PC-3 (cell line): ENCODE results near the gene LRP1B. TPM values are rescaled to one million over a fixed set of nuclear protein-coding genes. Genes with fewer than 3 reads are reported as not detected.

Experiments used
- ATAC-seq: fragments of 200-7000 bp; cut with Tn5 transposase; 2 replicates; pipeline ENCODE4 v1.9.1; 2020; ENCODE audit warnings: mild to moderate bottlenecking, moderate library complexity
- BruUV-seq: library from RNA; stranded (reverse); fragments of 400-500 nt; replicated peaks from 2 replicates; lab custom pipeline; 2021; lab: Mats Ljungman, UMichigan
- CTCF ChIA-PET: fragments of 300-600 bp; sonication (Branson Sonifier 250); formaldehyde crosslinking; loops from one replicate; lab custom pipeline; 2022; ENCODE audit warnings: antibody characterized with exemption; lab: Charles Lee
- POLR2A ChIA-PET: fragments of 300-600 bp; sonication (Branson Sonifier 250); formaldehyde crosslinking; loops from one replicate; lab custom pipeline; 2022; ENCODE audit warnings: antibody characterized with exemption; ENCODE audit not compliant: unreplicated experiment; lab: Charles Lee
- DNase-seq: peaks from one replicate; pipeline ENCODE4 v3.0.0-alpha.2; 2015
- H2AFZ ChIP-seq: fragments of 300-600 bp; sonication (generic); 2 replicates; pipeline ENCODE4 v1.6.0; 2016; ENCODE audit warnings: antibody characterized with exemption, low read length
- H3F3A ChIP-seq: fragments of 300-600 bp; sonication (generic); one replicate; pipeline ENCODE4 v1.6.0; 2017; ENCODE audit warnings: antibody characterized with exemption, low read length, control low read depth, mild to moderate bottlenecking; ENCODE audit not compliant: unreplicated experiment
- H3K27ac ChIP-seq: fragments of 300-600 bp; sonication (generic); 2 replicates; pipeline ENCODE4 v1.5.1; 2016; ENCODE audit warnings: mild to moderate bottlenecking, low read length
- H3K27me3 ChIP-seq: fragments of 300-600 bp; sonication (generic); 2 replicates; pipeline ENCODE4 v1.6.1; 2016; ENCODE audit warnings: low read length, mixed read lengths
- H3K36me3 ChIP-seq: fragments of 300-600 bp; sonication (generic); 2 replicates; pipeline ENCODE4 v1.6.1; 2016; ENCODE audit warnings: low read depth, mixed run types, low read length, mixed read lengths
- H3K4me1 ChIP-seq: fragments of 300-600 bp; sonication (generic); 2 replicates; pipeline ENCODE4 v1.5.1; 2016; ENCODE audit warnings: low read length; ENCODE audit not compliant: insufficient read depth
- H3K4me2 ChIP-seq: fragments of 300-600 bp; sonication (generic); 2 replicates; pipeline ENCODE4 v1.6.0; 2016; ENCODE audit warnings: low read length
- H3K4me3 ChIP-seq: fragments of 300-600 bp; sonication (generic); 2 replicates; pipeline ENCODE4 v1.5.1; 2016; ENCODE audit warnings: mild to moderate bottlenecking, low read length, mixed read lengths
- H3K79me2 ChIP-seq: fragments of 300-600 bp; sonication (generic); 2 replicates; pipeline ENCODE4 v1.6.1; 2017; ENCODE audit warnings: low read length, mixed read lengths
- H3K9ac ChIP-seq: fragments of 300-600 bp; sonication (generic); 2 replicates; pipeline ENCODE4 v1.6.0; 2016; ENCODE audit warnings: mild to moderate bottlenecking, low read length
- H3K9me2 ChIP-seq: fragments of 300-600 bp; sonication (generic); replicated peaks from 2 replicates; pipeline ENCODE4 v1.6.1; 2016; ENCODE audit warnings: mixed run types, low read length, mixed read lengths
- H3K9me3 ChIP-seq: fragments of 300-600 bp; sonication (generic); 2 replicates; pipeline ENCODE4 v1.6.1; 2016; ENCODE audit warnings: low read length, mixed read lengths
- H4K20me1 ChIP-seq: fragments of 300-600 bp; sonication (generic); 2 replicates; pipeline ENCODE4 v1.6.1; 2016; ENCODE audit warnings: low read length, mixed read lengths
- EZH2 ChIP-seq: fragments of 300-600 bp; sonication (generic); IDR thresholded peaks from one replicate; pipeline ENCODE4 v1.6.1; 2017; ENCODE audit warnings: antibody characterized with exemption, mild to moderate bottlenecking, low read length; ENCODE audit not compliant: unreplicated experiment
- EZH2phosphoT487 ChIP-seq: fragments of 300-600 bp; sonication (generic); IDR thresholded peaks from 2 replicates; pipeline ENCODE4 v1.6.1; 2018; ENCODE audit warnings: mild to moderate bottlenecking, antibody characterized with exemption, low read length, borderline replicate concordance
- intact Hi-C: fragments of 100-400 bp; cut with micrococcal nuclease; formaldehyde crosslinking; loops from 2 replicates; pipeline ENCODE4 v1.9.0; 2023
- total RNA-seq: library from RNA; depleted of rRNA; stranded (reverse); fragments of >200 nt; gene quantifications from 2 replicates; pipeline ENCODE4 v1.2.3, GENCODE V29; 2014
- TF ChIP-seq, protein P1 (sequence below): fragments of 300-600 bp; sonication (generic); conservative IDR thresholded peaks from 2 replicates; pipeline ENCODE4 v1.5.1; 2017; ENCODE audit warnings: antibody characterized with exemption, low read depth, mild to moderate bottlenecking, low read length

Gene LRP1B
- total RNA-seq, 1 experiment from 2014 or later = 0.04 TPM

DNA sequence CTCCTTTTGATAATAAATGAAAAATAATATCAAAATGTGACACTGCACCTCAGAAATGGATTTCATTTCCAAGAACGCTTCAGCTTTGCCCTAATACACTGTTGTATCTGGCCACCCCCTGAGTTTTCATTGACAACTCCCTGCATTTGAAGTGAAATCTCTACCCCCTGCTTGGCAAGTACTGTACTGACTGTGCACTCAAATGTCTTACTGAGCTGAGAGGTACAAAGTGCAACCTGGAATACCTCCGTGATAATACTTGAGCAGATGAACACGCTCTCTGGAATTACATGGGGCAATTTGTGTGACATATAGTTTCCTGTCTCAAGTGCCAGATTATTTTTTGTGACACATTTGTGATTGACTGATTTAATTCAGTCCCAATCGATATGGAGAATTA is 231.1 kb downstream of the LRP1B start:
- Histone ChIP-seq H3F3A (no peaks in the 10 kb centered on the region), H3K27ac (no peak overlapping the region), H3K4me3 (no peak overlapping the region), H3K9me3 (no peaks in the 10 kb centered on the region), H2AFZ (no peak overlapping the region), H3K9me2 (no peaks in the 10 kb centered on the region), H3K9ac (no peak overlapping the region), H3K4me1 (no peaks in the 10 kb centered on the region), H3K27me3 (no peaks in the 10 kb centered on the region), H3K79me2 (no peaks in the 10 kb centered on the region), H3K4me2 (no peak overlapping the region), H4K20me1 (no peaks in the 10 kb centered on the region), H3K36me3 (no peaks in the 10 kb centered on the region)
- DNase-seq (no peak), ATAC-seq (no peak)
- intact Hi-C loops = loop anchor here (10.0 kb wide), 1 partner anchor 175 kb away; no protein-coding TSS in a partner anchor
- ChIA-PET POLR2A (no interaction called here), CTCF (no interaction called here)
- BruUV-seq = no TSS peak
- TF ChIP-seq EZH2 (no peak), EZH2phosphoT487 (no peak)
- TF ChIP-seq, protein P1, sequence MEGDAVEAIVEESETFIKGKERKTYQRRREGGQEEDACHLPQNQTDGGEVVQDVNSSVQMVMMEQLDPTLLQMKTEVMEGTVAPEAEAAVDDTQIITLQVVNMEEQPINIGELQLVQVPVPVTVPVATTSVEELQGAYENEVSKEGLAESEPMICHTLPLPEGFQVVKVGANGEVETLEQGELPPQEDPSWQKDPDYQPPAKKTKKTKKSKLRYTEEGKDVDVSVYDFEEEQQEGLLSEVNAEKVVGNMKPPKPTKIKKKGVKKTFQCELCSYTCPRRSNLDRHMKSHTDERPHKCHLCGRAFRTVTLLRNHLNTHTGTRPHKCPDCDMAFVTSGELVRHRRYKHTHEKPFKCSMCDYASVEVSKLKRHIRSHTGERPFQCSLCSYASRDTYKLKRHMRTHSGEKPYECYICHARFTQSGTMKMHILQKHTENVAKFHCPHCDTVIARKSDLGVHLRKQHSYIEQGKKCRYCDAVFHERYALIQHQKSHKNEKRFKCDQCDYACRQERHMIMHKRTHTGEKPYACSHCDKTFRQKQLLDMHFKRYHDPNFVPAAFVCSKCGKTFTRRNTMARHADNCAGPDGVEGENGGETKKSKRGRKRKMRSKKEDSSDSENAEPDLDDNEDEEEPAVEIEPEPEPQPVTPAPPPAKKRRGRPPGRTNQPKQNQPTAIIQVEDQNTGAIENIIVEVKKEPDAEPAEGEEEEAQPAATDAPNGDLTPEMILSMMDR = no peak

DNA sequence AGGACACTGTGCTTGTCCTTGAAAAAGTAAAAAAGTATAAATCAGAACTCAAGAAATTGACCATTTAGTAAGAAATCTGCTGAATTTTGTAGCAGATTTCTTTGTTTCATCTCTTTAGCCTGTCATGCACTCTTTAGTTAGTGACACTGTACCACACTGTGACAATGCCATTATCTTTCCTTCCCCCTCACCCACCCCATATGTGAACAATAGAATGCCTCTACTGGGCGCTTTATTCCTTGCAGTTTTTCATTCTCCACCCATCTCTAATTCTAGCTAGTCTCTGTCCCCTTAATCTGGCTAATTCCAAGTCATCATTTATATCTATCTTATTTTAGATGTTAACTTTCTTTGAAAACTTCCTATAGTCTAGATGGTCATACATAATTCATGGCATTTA is 241.0 kb downstream of the LRP1B start:
- no peaks in the 10 kb centered on the region for H4K20me1 ChIP-seq
- no peak overlapping the region for H3K9ac ChIP-seq
- no peaks in the 10 kb centered on the region; the same call in 1 of the 2 replicates for H3K27me3 ChIP-seq
- DNase-seq = no peak
- no peaks in the 10 kb centered on the region for H3K36me3 ChIP-seq
- no TSS peak for BruUV-seq
- no peaks in the 10 kb centered on the region for H3K9me3 ChIP-seq
- H3K79me2 ChIP-seq = no peaks in the 10 kb centered on the region
- no peak for ATAC-seq
- H2AFZ ChIP-seq = no peak overlapping the region
- intact Hi-C loops = no loop called here
- ChIA-PET CTCF (no interaction called here), POLR2A (no interaction called here)
- H3K9me2 ChIP-seq = no peaks in the 10 kb centered on the region
- no peak overlapping the region for H3K4me3 ChIP-seq
- TF ChIP-seq EZH2phosphoT487 (no peak), EZH2 (no peak)
- TF ChIP-seq, protein P1 = no peak
- H3F3A ChIP-seq = no peaks in the 10 kb centered on the region
- H3K4me2 ChIP-seq = no peak overlapping the region
- H3K4me1 ChIP-seq = no peaks in the 10 kb centered on the region
- no peak overlapping the region for H3K27ac ChIP-seq

DNA sequence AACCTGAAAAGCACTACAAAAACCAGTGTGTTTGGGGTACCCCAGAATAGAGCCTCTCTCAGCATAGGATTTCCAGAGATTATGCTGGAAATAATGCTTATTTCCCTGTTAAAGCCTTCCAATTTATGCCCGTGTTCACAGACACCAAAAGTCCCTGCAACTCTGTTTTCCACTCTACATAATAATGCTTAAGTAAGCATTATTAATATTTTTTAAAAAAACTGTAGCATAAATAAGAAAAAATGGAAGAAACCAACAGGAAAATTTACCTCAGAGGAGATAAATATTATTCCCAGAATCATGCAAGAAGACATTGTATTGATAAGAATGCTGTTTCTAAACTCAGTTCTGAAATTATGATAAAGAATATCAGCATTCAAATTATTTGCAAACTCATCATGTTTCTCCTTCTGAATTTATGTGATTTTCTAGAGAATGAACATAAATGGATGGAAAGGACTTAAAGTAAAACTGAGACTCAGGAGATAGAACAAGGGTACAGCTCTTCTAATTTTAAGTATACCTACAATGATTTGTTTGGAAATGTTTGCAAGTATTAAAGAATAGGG is 241.7 kb downstream of the LRP1B start:
- Histone ChIP-seq H2AFZ (no peak overlapping the region), H3K27me3 (no peaks in the 10 kb centered on the region; the same call in 1 of the 2 replicates), H3K79me2 (no peaks in the 10 kb centered on the region), H3K9ac (no peak overlapping the region), H3K4me2 (no peak overlapping the region), H3K9me2 (no peaks in the 10 kb centered on the region), H3K9me3 (no peaks in the 10 kb centered on the region), H3F3A (no peaks in the 10 kb centered on the region), H3K27ac (no peak overlapping the region), H3K36me3 (no peaks in the 10 kb centered on the region), H3K4me3 (no peak overlapping the region), H3K4me1 (no peaks in the 10 kb centered on the region), H4K20me1 (no peaks in the 10 kb centered on the region)
- no peak for TF ChIP-seq EZH2
- TF ChIP-seq, protein P1 = no peak
- no peak for TF ChIP-seq EZH2phosphoT487
- intact Hi-C loops = no loop called here
- no peak for DNase-seq
- POLR2A ChIA-PET = no interaction called here
- CTCF ChIA-PET = interaction anchor here (0.5 kb wide), 1 partner anchor 371 kb away, joined by 3 read pairs; no protein-coding TSS in a partner anchor
- ATAC-seq = no peak
- BruUV-seq = no TSS peak
